H1 (cell line): ENCODE results near the gene P2RY1. TPM values are rescaled to one million over a fixed set of nuclear protein-coding genes. Genes with fewer than 3 reads are reported as not detected.

ENCODE experiments used
- CTCF ChIA-PET: fragments of 300-600 bp; sonication (Branson Sonifier 250); formaldehyde crosslinking; loops from one replicate; lab custom pipeline; 2021; ENCODE audit not compliant: partially characterized antibody; lab: Charles Lee
- POLR2A ChIA-PET: fragments of 300-600 bp; sonication (Branson Sonifier 250); formaldehyde crosslinking; loops from one replicate; lab custom pipeline; 2021; ENCODE audit warnings: inconsistent platforms; ENCODE audit not compliant: partially characterized antibody; lab: Charles Lee
- DNase-seq, 2 experiments: peaks; one replicate each; pipeline versions ENCODE4 v3.0.0 to v3.0.0-alpha.2; 2010 to 2022; ENCODE audit warnings: low spot score in 2 of 2, low read depth in 1 of 2, mixed read lengths in 1 of 2
- FAIRE-seq: peaks from 2 replicates; lab custom pipeline; 2011; peaks lifted over from hg19 to GRCh38; lab: Jason Lieb, UNC
- H2AFZ ChIP-seq: 2 replicates; pipeline ENCODE4 v1.8.1; 2012; ENCODE audit warnings: low read length, inconsistent platforms
- H2AK5ac ChIP-seq: 2 replicates; pipeline ENCODE4 v1.6.1; 2013; ENCODE audit warnings: low read depth, low read length
- H2BK120ac ChIP-seq: replicated peaks from 2 replicates; pipeline ENCODE3; 2013; ENCODE audit warnings: low read depth, low read length, inconsistent platforms
- H2BK12ac ChIP-seq: 2 replicates; pipeline ENCODE4 v1.6.1; 2013; ENCODE audit warnings: low read depth, low read length
- H2BK15ac ChIP-seq: 2 replicates; pipeline ENCODE4 v1.6.1; 2013; ENCODE audit warnings: low read length
- H2BK20ac ChIP-seq: 2 replicates; pipeline ENCODE4 v1.6.1; 2013; ENCODE audit warnings: low read length
- H2BK5ac ChIP-seq: 2 replicates; pipeline ENCODE4 v1.6.1; 2013; ENCODE audit warnings: low read depth, low read length
- H3K14ac ChIP-seq: 2 replicates; pipeline ENCODE4 v1.6.1; 2013; ENCODE audit warnings: inconsistent platforms; ENCODE audit not compliant: insufficient read length
- H3K18ac ChIP-seq: 2 replicates; pipeline ENCODE4 v1.6.1; 2013; ENCODE audit warnings: low read length; ENCODE audit errors: extremely low read depth
- H3K23ac ChIP-seq: 2 replicates; pipeline ENCODE4 v1.6.1; 2013; ENCODE audit warnings: inconsistent platforms; ENCODE audit not compliant: insufficient read length
- H3K23me2 ChIP-seq: 2 replicates; pipeline ENCODE4 v1.6.1; 2013; ENCODE audit warnings: low read depth, low read length
- H3K27ac ChIP-seq: 2 replicates; pipeline ENCODE4 v1.6.1; 2011; ENCODE audit warnings: low read depth, low read length, inconsistent platforms
- H3K27me3 ChIP-seq, 4 experiments: replicated peaks in 1 of 4; 1 replicate in 1 of 4; 2 replicates in 3 of 4; pipeline versions ENCODE4 v1.6.1 to v1.8.1; 2011 to 2013; ENCODE audit warnings: low read length in 3 of 4, mild to moderate bottlenecking in 3 of 4, inconsistent platforms in 2 of 4, mixed read lengths in 2 of 4, moderate library complexity in 1 of 4; ENCODE audit not compliant: control insufficient read depth in 3 of 4, insufficient read depth in 3 of 4; ENCODE audit errors: extremely low read depth in 1 of 4
- H3K36me3 ChIP-seq, 4 experiments: 2 replicates each; pipeline versions ENCODE4 v1.6.1 to v1.8.1; 2011 to 2013; ENCODE audit warnings: mild to moderate bottlenecking in 4 of 4, low read length in 3 of 4, moderate library complexity in 2 of 4, control low read depth in 1 of 4, inconsistent platforms in 1 of 4; ENCODE audit not compliant: insufficient read depth in 4 of 4, control insufficient read depth in 2 of 4
- H3K4ac ChIP-seq: replicated peaks from 2 replicates; pipeline ENCODE3; 2013; ENCODE audit warnings: low read length, low read depth, mixed read lengths, inconsistent platforms; ENCODE audit not compliant: insufficient read length
- H3K4me1 ChIP-seq, 4 experiments: replicated peaks in 1 of 4; 1 replicate in 1 of 4; 2 replicates in 3 of 4; pipeline versions ENCODE4 v1.6.1 to v1.8.1; 2011 to 2013; ENCODE audit warnings: low read length in 3 of 4, inconsistent platforms in 2 of 4, mixed read lengths in 1 of 4; ENCODE audit not compliant: insufficient read depth in 4 of 4, control insufficient read depth in 3 of 4
- H3K4me2 ChIP-seq, 2 experiments: 2 replicates each; pipeline versions ENCODE4 v1.6.1 to v1.8.1; 2011 to 2013; ENCODE audit warnings: low read depth in 2 of 2, low read length in 2 of 2, control low read depth in 1 of 2, inconsistent platforms in 1 of 2, mild to moderate bottlenecking in 1 of 2; ENCODE audit not compliant: insufficient read depth in 1 of 2
- H3K4me3 ChIP-seq, 4 experiments: fragments of 200-600, 300-600 bp in 1 of 4; sonication (generic), shearing (Covaris generic), sonication (Bioruptor Twin) in 1 of 4; 2 replicates each; pipeline versions ENCODE4 v1.5.1 to v1.8.1; 2011 to 2016; ENCODE audit warnings: low read length in 4 of 4, low read depth in 3 of 4, control low read depth in 2 of 4, inconsistent platforms in 2 of 4, mild to moderate bottlenecking in 2 of 4, mixed read lengths in 1 of 4, moderate library complexity in 1 of 4; ENCODE audit not compliant: insufficient read depth in 2 of 4; ENCODE audit errors: extremely low read depth in 1 of 4
- H3K56ac ChIP-seq: replicated peaks from 2 replicates; pipeline ENCODE3; 2013; ENCODE audit warnings: low read depth, mild to moderate bottlenecking, mixed read lengths, low read length, inconsistent platforms; ENCODE audit not compliant: insufficient read length
- H3K79me1 ChIP-seq: 2 replicates; pipeline ENCODE4 v1.6.1; 2013; ENCODE audit warnings: low read depth, low read length, control low read depth
- H3K79me2 ChIP-seq, 2 experiments: 2 replicates each; pipeline versions ENCODE4 v1.6.1 to v1.8.1; 2012 to 2013; ENCODE audit warnings: low read length in 2 of 2, mild to moderate bottlenecking in 2 of 2, inconsistent platforms in 1 of 2; ENCODE audit not compliant: insufficient read depth in 2 of 2, control insufficient read depth in 1 of 2
- H3K9ac ChIP-seq, 4 experiments: replicated peaks in 1 of 4; 1 replicate in 1 of 4; 2 replicates in 3 of 4; pipeline versions ENCODE4 v1.6.1 to v1.8.1; 2011 to 2013; ENCODE audit warnings: low read depth in 3 of 4, low read length in 3 of 4, control low read depth in 2 of 4, mild to moderate bottlenecking in 2 of 4, moderate library complexity in 2 of 4, inconsistent platforms in 1 of 4; ENCODE audit errors: extremely low read depth in 1 of 4
- H3K9me3 ChIP-seq, 2 experiments: 2 replicates each; pipeline versions ENCODE4 v1.6.1 to v1.8.1; 2012 to 2013; ENCODE audit warnings: mild to moderate bottlenecking in 2 of 2, moderate library complexity in 2 of 2, control low read depth in 1 of 2, inconsistent platforms in 1 of 2, low read depth in 1 of 2, low read length in 1 of 2, mixed read lengths in 1 of 2; ENCODE audit not compliant: insufficient read depth in 2 of 2
- H4K20me1 ChIP-seq, 2 experiments: replicated peaks in 1 of 2; 2 replicates each; pipeline versions ENCODE3 to v1.8.1; 2011 to 2013; ENCODE audit warnings: inconsistent platforms in 2 of 2, low read length in 2 of 2, mild to moderate bottlenecking in 1 of 2; ENCODE audit not compliant: insufficient read depth in 2 of 2, control insufficient read depth in 1 of 2
- H4K5ac ChIP-seq: 2 replicates; pipeline ENCODE4 v1.6.1; 2013; ENCODE audit warnings: low read length, low read depth, mixed read lengths, inconsistent platforms; ENCODE audit not compliant: insufficient read length
- H4K8ac ChIP-seq: 2 replicates; pipeline ENCODE4 v1.8.0; 2013; ENCODE audit warnings: mild to moderate bottlenecking, moderate library complexity, low read length, inconsistent platforms; ENCODE audit not compliant: insufficient read depth; ENCODE audit errors: extremely low read depth
- H4K91ac ChIP-seq: replicated peaks from 2 replicates; pipeline ENCODE3; 2013; ENCODE audit warnings: low read length, mixed read lengths, inconsistent platforms; ENCODE audit not compliant: insufficient read length
- EZH2 ChIP-seq: fragments of 200-600 bp; sonication (generic); IDR thresholded peaks from 2 replicates; pipeline ENCODE4 v1.7.1; 2012; ENCODE audit warnings: low read depth, mild to moderate bottlenecking, moderate library complexity, low read length, inconsistent platforms; ENCODE audit not compliant: severe bottlenecking
- FOSL1 ChIP-seq: IDR thresholded peaks from 2 replicates; pipeline ENCODE4 v1.6.1; 2011; ENCODE audit warnings: mild to moderate bottlenecking, low read depth, low read length, moderate library complexity; ENCODE audit not compliant: insufficient read depth
- SAP30 ChIP-seq: fragments of 300-600 bp; sonication (generic); IDR thresholded peaks from 2 replicates; pipeline ENCODE4 v1.7.1; 2012; ENCODE audit warnings: low read length, moderate library complexity, mild to moderate bottlenecking, inconsistent platforms; ENCODE audit not compliant: insufficient read depth, insufficient replicate concordance
- SIN3A ChIP-seq, 2 experiments: IDR thresholded peaks in 1 of 2; conservative IDR thresholded peaks in 1 of 2; 2 replicates each; pipeline ENCODE4 v1.6.1; 2011 to 2012; ENCODE audit warnings: low read length in 2 of 2, improper control_type of control experiment in 1 of 2, low read depth in 1 of 2, mild to moderate bottlenecking in 1 of 2
- TAF1 ChIP-seq: IDR thresholded peaks from 2 replicates; pipeline ENCODE4 v1.6.1; 2011; ENCODE audit warnings: mild to moderate bottlenecking, low read depth, low read length
- TCF12 ChIP-seq: IDR thresholded peaks from 2 replicates; pipeline ENCODE4 v1.6.1; 2011; ENCODE audit warnings: low read depth, mild to moderate bottlenecking, low read length
- polyA plus RNA-seq, 7 experiments: library from polyadenylated mRNA; depleted of rRNA in 3 of 7; stranded (reverse) in 5 of 7; unstranded in 2 of 7; fragments of >200 nt in 5 of 7; fragments of 200-250 nt in 2 of 7; gene quantifications; 1 replicate in 5 of 7; 2 replicates in 1 of 7; 4 replicates in 1 of 7; pipeline versions ENCODE4 v1.2.1 to v1.2.3, GENCODE V29; 2011 to 2013; ENCODE audit warnings: missing spikeins in 2 of 7, mixed read lengths in 2 of 7
- total RNA-seq: library from RNA; stranded (reverse); fragmentation: NEBNext Ultra II Directional; extraction: Animal tissue kit (Norgen Biotek cat#: 25700); gene quantifications from 2 replicates; pipeline ENCODE4 v1.2.1, GENCODE V29; 2021
- TF ChIP-seq, protein P1 (sequence below): IDR thresholded peaks from 2 replicates; pipeline ENCODE4 v1.6.1; 2012; ENCODE audit warnings: inconsistent platforms

Gene P2RY1
- total and polyA plus RNA-seq, 2 of the 8 experiments (the other 6 are each of a cell fraction or from before 2014, with no cell fraction given) = 6.5 to 28.3 TPM

GRCh38 chr3:152843955-152844354 is 9.0 kb downstream of the P2RY1 start:
- no peak for FAIRE-seq
- Histone ChIP-seq H2AFZ (no peak overlapping the region), H2BK20ac (no peak overlapping the region), H2BK15ac (no peak overlapping the region), H3K4me3 (no peak overlapping the region), H4K91ac (no peak overlapping the region), H3K23ac (no peak overlapping the region), H3K27me3 (no peaks in the 10 kb centered on the region), H4K5ac (no peak overlapping the region), H3K14ac (no peak overlapping the region), H3K36me3 (peaks cover 0 to 6% (median 0%) of the 10 kb centered on the region in 4 experiments; a peak in 2 of 8 replicates), H4K20me1 (no peaks in the 10 kb centered on the region), H4K8ac (no peak overlapping the region), H3K27ac (no peak overlapping the region), H3K4me1 (no peaks in the 10 kb centered on the region), H2BK5ac (no peak overlapping the region), H3K9ac (no peak overlapping the region), H2BK12ac (no peak overlapping the region), H3K79me2 (peaks cover 0 to 12% of the 10 kb centered on the region in 2 experiments; a peak in 2 of 4 replicates), H3K9me3 (peaks cover 17 to 22% of the 10 kb centered on the region in 2 experiments), H3K23me2 (no peaks in the 10 kb centered on the region), H3K56ac (no peak overlapping the region), H3K18ac (no peak overlapping the region), H3K4ac (no peak overlapping the region), H2BK120ac (no peak overlapping the region), H2AK5ac (no peak overlapping the region), H3K79me1 (no peaks in the 10 kb centered on the region), H3K4me2 (no peak overlapping the region)
- POLR2A ChIA-PET = interaction anchor here (2.7 kb wide), 1 partner anchor 9 kb away, joined by 10 read pairs; the partner anchor contains the start of gene P2RY1
- no peak for DNase-seq
- TF ChIP-seq EZH2 = no peak
- no peak for TF ChIP-seq SAP30
- no peak for TF ChIP-seq TAF1
- TF ChIP-seq TCF12 = no peak
- TF ChIP-seq, protein P1, sequence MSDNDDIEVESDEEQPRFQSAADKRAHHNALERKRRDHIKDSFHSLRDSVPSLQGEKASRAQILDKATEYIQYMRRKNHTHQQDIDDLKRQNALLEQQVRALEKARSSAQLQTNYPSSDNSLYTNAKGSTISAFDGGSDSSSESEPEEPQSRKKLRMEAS = no peak
- no peak for TF ChIP-seq FOSL1
- TF ChIP-seq SIN3A (conservative IDR thresholded peaks at IDR 0.05 in 1 of 2, IDR thresholded peaks at IDR 0.05 in 1 of 2; ENCODE audit: low read depth in 1 of 2, low read length in 2 of 2) = no peak
- CTCF ChIA-PET = no interaction called here
